Neural progenitor cell (in vitro differentiated cells): Measurements from ENCODE around the gene CBR3.

Experiments
- CTCF ChIP-seq: fragments of 200-600 bp; sonication (generic); IDR thresholded peaks from 2 replicates; pipeline ENCODE4 v1.5.1; 2017; ENCODE audit warnings: antibody characterized with exemption, mild to moderate bottlenecking
- EZH2 ChIP-seq: fragments of 200-600 bp; sonication (generic); IDR thresholded peaks from 2 replicates; pipeline ENCODE4 v1.6.1; 2017; ENCODE audit warnings: antibody characterized with exemption, mild to moderate bottlenecking, moderate library complexity

- TF ChIP-seq CTCF (no peak), EZH2 (no peak)
These were observed 53.3 kb downstream of the CBR3 start for GRCh38 chr21:36188081-36188681.
